A673 (cell line): ENCODE measurements around the gene VAC14. TPM values are rescaled to one million over a fixed set of nuclear protein-coding genes. Genes with fewer than 3 reads are reported as not detected.
A peak's percentile ranks its signal among the peaks of the same experiment; 100 is the strongest.

Experiments
- BruUV-seq: library from RNA; stranded (reverse); fragments of 400-500 nt; replicated peaks from 2 replicates; lab custom pipeline; 2021; lab: Mats Ljungman, UMichigan
- CTCF ChIA-PET: fragments of 300-600 bp; sonication (Branson Sonifier 250); formaldehyde crosslinking; loops from one replicate; lab custom pipeline; 2022; ENCODE audit warnings: antibody characterized with exemption; lab: Charles Lee
- POLR2A ChIA-PET: fragments of 300-600 bp; sonication (Branson Sonifier 250); formaldehyde crosslinking; loops from one replicate; lab custom pipeline; 2022; ENCODE audit warnings: antibody characterized with exemption; ENCODE audit not compliant: low non-redundant PET; lab: Charles Lee
- DNase-seq: peaks from one replicate; pipeline ENCODE4 v3.0.0-alpha.2; 2015; ENCODE audit warnings: low spot score
- H3K27ac ChIP-seq: fragments of 200-600 bp; sonication (generic); 2 replicates; pipeline ENCODE4 v1.5.1; 2016; ENCODE audit warnings: mixed run types, low read depth, mild to moderate bottlenecking, mixed read lengths, antibody characterized with exemption, low read length; ENCODE audit not compliant: poor library complexity, severe bottlenecking
- H3K27me3 ChIP-seq: fragments of 200-600 bp; sonication (generic); replicated peaks from 2 replicates; pipeline ENCODE4 v1.6.1; 2017; ENCODE audit warnings: mixed run types, low read depth, mild to moderate bottlenecking, mixed read lengths, antibody characterized with exemption, low read length; ENCODE audit not compliant: insufficient read depth, poor library complexity
- H3K36me3 ChIP-seq: fragments of 200-600 bp; sonication (generic); 2 replicates; pipeline ENCODE4 v1.6.1; 2016; ENCODE audit warnings: mixed run types, mild to moderate bottlenecking, mixed read lengths, antibody characterized with exemption, low read length; ENCODE audit not compliant: insufficient read depth, poor library complexity, severe bottlenecking
- H3K4me1 ChIP-seq: fragments of 200-600 bp; sonication (generic); 2 replicates; pipeline ENCODE4 v1.6.1; 2017; ENCODE audit warnings: mixed run types, mild to moderate bottlenecking, mixed read lengths, antibody characterized with exemption, low read length; ENCODE audit not compliant: insufficient read depth, poor library complexity, severe bottlenecking
- H3K4me3 ChIP-seq: fragments of 200-600 bp; sonication (generic); 2 replicates; pipeline ENCODE4 v1.5.1; 2016; ENCODE audit warnings: low read depth, mixed run types, mild to moderate bottlenecking, mixed read lengths, low read length; ENCODE audit not compliant: poor library complexity, severe bottlenecking
- H3K9me3 ChIP-seq: fragments of 200-600 bp; sonication (generic); 2 replicates; pipeline ENCODE4 v1.6.1; 2016; ENCODE audit warnings: mixed run types, low read depth, mild to moderate bottlenecking, mixed read lengths, antibody characterized with exemption, low read length; ENCODE audit not compliant: poor library complexity, severe bottlenecking
- CTCF ChIP-seq: fragments of 300-800, 200-600 bp; sonication (generic); conservative IDR thresholded peaks from 2 replicates; pipeline ENCODE4 v1.5.1; 2017; ENCODE audit warnings: low read depth, mild to moderate bottlenecking, antibody characterized with exemption, low read length, moderate library complexity, mixed read lengths
- EZH2 ChIP-seq: fragments of 200-600 bp; sonication (generic); IDR thresholded peaks from 2 replicates; pipeline ENCODE4 v1.6.1; 2017; ENCODE audit warnings: borderline replicate concordance, low read depth, mild to moderate bottlenecking, mixed read lengths, antibody characterized with exemption, low read length; ENCODE audit not compliant: poor library complexity, severe bottlenecking
- intact Hi-C: fragments of 100-400 bp; cut with micrococcal nuclease; formaldehyde crosslinking; loops from one replicate; pipeline ENCODE4 v1.10.0; 2022; ENCODE audit not compliant: unreplicated experiment
- total RNA-seq: library from RNA; stranded (reverse); gene quantifications from 2 replicates; pipeline ENCODE4 v1.2.3, GENCODE V29; 2021

Gene VAC14
- total RNA-seq, 1 experiment from 2014 or later, result 46.6 TPM

DNA sequence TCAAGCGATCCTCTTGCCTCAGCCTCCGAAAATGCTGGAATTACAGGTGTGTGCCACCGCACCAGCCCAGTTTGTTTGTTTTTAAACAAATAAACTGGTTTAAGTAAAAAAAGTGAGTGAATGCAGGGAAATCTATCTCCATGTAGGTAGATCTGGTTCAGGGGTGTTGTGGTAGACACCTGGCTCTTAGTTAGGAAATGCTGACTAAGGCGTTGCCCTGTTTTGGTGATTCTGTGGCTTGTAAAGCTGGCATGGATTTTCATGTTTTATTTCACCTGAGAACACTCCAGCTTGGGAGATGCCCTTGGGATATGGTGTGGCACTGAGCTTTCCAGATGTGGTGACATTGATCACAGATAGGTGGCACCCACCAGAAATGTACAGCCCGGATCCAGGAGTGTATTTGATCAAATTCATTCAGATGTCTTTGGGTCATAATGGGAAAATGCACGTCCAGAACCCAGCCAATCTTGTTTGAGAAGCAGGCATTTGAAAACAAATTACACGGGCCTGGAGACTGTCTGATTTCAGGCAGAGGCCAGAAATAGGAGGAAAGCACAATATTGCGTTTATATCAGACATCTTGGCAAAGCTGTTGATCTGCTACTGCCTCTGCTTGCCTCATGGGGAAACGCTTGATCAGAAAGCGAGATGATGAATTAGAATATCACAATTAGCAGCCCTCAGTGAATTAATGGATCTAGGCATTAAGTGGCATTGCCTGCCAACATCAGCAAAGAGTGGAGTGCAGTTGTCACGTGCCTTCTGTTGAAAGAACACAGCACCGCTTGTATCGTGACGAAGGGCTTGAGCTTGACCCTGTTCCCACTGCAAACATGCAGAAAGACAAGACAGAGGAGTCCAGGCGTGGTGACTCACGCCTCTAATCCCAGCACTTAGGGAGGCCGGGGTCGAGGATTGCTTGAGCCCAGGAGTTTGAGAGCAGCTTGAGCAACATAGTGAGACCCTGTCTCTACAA lies 161.9 kb downstream of the VAC14 start:
- H3K36me3 ChIP-seq, result no peaks in the 10 kb centered on the region
- peak; percentile 32; the same call in 1 of the 2 replicates for TF ChIP-seq CTCF
- no peak for TF ChIP-seq EZH2
- intact Hi-C loops, result no loop called here
- no peak overlapping the region for H3K4me3 ChIP-seq
- no peaks in the 10 kb centered on the region for H3K9me3 ChIP-seq
- POLR2A ChIA-PET, result no interaction called here
- BruUV-seq, result no TSS peak
- no peaks in the 10 kb centered on the region for H3K4me1 ChIP-seq
- CTCF ChIA-PET, result no interaction called here
- no peak for DNase-seq
- no peak overlapping the region for H3K27ac ChIP-seq
- no peaks in the 10 kb centered on the region for H3K27me3 ChIP-seq

Other genes starting within 250 kb of the VAC14 start
- not detected in 2 replicates for gene IL34, start 154.6 kb downstream of the VAC14 start, total RNA-seq
- 47.6 and 54.8 TPM in 2 replicates for gene MTSS2, start 115.1 kb downstream of the VAC14 start, total RNA-seq